GM19099 (cell line): ENCODE data around the gene KRTAP10-1.
"Not testable (repeated sequence)": the region's sequence is repeated elsewhere in the genome, so short reads cannot be mapped to it uniquely, and the experiment has no call there.

ENCODE experiments used
- POLR2A ChIP-seq: IDR thresholded peaks from 3 replicates; pipeline ENCODE4 v1.6.1; 2011; ENCODE audit warnings: low read depth; ENCODE audit not compliant: insufficient read length; ENCODE audit errors: extremely low read depth

Gene KRTAP10-1

GRCh38 chr21:44574457-44575306, 34.7 kb upstream of the KRTAP10-1 start:
- no peak for TF ChIP-seq POLR2A

- not testable (repeated sequence) for TF ChIP-seq POLR2A
Measured at GRCh38 chr21:44573630-44574456, 33.8 kb upstream of the KRTAP10-1 start, which contains the start of gene KRTAP10-4. TSS of gene KRTAP10-4 (plus strand) at chr21:44573729. CDS start at chr21:44573759, 30 bp downstream.

- no peak for TF ChIP-seq POLR2A
Measured at GRCh38 chr21:44572959-44573583, 33.1 kb upstream of the KRTAP10-1 start.

GRCh38 chr21:44571844-44572782, 32.1 kb upstream of the KRTAP10-1 start:
- no peak for TF ChIP-seq POLR2A

GRCh38 chr21:44571296-44571695, 31.3 kb upstream of the KRTAP10-1 start:
- no peak for TF ChIP-seq POLR2A

GRCh38 chr21:44569861-44570517, 30.0 kb upstream of the KRTAP10-1 start:
- no peak for TF ChIP-seq POLR2A

- no peak for TF ChIP-seq POLR2A
Measured at GRCh38 chr21:44568667-44569556, 28.9 kb upstream of the KRTAP10-1 start.

- no peak for TF ChIP-seq POLR2A
Measured at GRCh38 chr21:44568261-44568660, 28.3 kb upstream of the KRTAP10-1 start.

- no peak for TF ChIP-seq POLR2A
Measured at GRCh38 chr21:44567481-44568171, 27.6 kb upstream of the KRTAP10-1 start.

GRCh38 chr21:44566403-44566802, 26.4 kb upstream of the KRTAP10-1 start:
- TF ChIP-seq POLR2A: no peak

- no peak for TF ChIP-seq POLR2A
Measured at GRCh38 chr21:44564886-44565598, 25.0 kb upstream of the KRTAP10-1 start.

GRCh38 chr21:44564099-44564498, 24.1 kb upstream of the KRTAP10-1 start:
- TF ChIP-seq POLR2A: no peak
